ENCODE results near the gene SLC6A9. TPM values are rescaled to one million over a fixed set of nuclear protein-coding genes. Genes with fewer than 3 reads are reported as not detected.

The SLC6A9 gene
- total RNA-seq, 1 donor from 2014 or later, result 51.6 TPM

DNA sequence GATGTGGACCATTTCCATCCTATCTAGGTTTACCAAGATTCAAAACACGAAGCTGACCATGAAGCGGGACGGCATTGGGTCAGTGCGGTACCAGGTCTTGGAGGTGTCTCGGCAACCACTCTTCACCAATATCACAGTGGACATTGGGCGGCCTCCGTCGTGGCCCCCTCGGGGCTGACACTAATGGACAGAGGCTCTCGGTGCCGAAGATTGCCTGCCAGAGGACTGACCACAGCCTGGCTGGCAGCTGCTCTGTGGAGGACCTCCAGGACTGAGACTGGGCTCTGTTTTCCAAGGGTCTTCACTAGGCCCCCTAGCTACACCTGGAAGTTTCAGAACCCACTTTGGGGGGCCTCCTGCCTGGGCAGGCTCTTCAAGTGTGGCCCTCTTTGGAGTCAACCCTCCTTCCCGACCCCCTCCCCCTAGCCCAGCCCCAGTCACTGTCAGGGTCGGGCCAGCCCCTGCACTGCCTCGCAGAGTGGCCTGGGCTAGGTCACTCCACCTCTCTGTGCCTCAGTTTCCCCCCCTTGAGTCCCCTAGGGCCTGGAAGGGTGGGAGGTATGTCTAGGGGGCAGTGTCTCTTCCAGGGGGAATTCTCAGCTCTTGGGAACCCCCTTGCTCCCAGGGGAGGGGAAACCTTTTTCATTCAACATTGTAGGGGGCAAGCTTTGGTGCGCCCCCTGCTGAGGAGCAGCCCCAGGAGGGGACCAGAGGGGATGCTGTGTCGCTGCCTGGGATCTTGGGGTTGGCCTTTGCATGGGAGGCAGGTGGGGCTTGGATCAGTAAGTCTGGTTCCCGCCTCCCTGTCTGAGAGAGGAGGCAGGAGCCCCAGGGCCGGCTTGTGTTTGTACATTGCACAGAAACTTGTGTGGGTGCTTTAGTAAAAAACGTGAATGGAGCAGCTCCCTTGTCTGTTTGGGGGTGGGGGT, 40.7 kb downstream of the SLC6A9 start:
- Mint-ChIP-seq H3K27ac (ENCODE audit: unreplicated experiment) (peak overlapping the region; percentile 82), H3K9me3 (ENCODE audit: unreplicated experiment) (no peaks in the 10 kb centered on the region), H3K36me3 (ENCODE audit: unreplicated experiment) (peaks cover 2% of the 10 kb centered on the region), H3K4me3 (ENCODE audit: unreplicated experiment) (peak overlapping the region; percentile 91), H3K4me1 (ENCODE audit: unreplicated experiment) (peaks cover 18% of the 10 kb centered on the region), H3K27me3 (ENCODE audit: unreplicated experiment) (no peaks in the 10 kb centered on the region)
- no peak for DNase-seq (ENCODE audit: extremely low spot score, unreplicated experiment)
- TF ChIP-seq CTCF (IDR thresholded peaks at IDR 0.05), result no peak

- Mint-ChIP-seq H3K4me3 (ENCODE audit: unreplicated experiment) (no peak overlapping the region), H3K36me3 (ENCODE audit: unreplicated experiment) (peaks cover 3% of the 10 kb centered on the region), H3K27ac (ENCODE audit: unreplicated experiment) (no peak overlapping the region), H3K27me3 (ENCODE audit: unreplicated experiment) (no peaks in the 10 kb centered on the region), H3K9me3 (ENCODE audit: unreplicated experiment) (no peaks in the 10 kb centered on the region), H3K4me1 (ENCODE audit: unreplicated experiment) (peaks cover 23% of the 10 kb centered on the region)
- no peak for DNase-seq (ENCODE audit: extremely low spot score, unreplicated experiment)
- no peak for TF ChIP-seq CTCF (IDR thresholded peaks at IDR 0.05)
Measured at GRCh38 chr1:43987159-43987902, 43.9 kb downstream of the SLC6A9 start.

DNA sequence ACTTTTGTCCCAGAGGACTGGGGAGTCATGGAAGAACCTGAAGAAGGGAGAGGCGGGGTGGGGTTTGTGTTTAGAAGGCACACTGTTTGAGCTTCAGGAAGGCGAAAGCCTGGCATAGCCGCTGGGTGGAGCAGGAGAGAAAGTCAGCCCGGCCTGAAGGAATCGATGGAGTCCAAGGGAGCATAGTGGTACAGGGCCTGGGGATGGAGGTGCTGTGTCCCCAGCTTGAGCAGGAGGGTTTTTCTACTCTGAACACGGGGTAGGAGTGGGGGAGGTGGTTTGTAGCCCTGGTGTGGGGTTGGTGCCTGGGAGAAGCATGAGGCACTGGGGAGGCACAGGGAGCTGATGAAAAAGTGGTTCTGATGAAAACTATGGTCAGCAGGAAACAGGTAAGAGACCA, 44.5 kb downstream of the SLC6A9 start:
- H3K4me1 Mint-ChIP-seq (ENCODE audit: unreplicated experiment), result peaks cover 18% of the 10 kb centered on the region
- no peaks in the 10 kb centered on the region for H3K9me3 Mint-ChIP-seq (ENCODE audit: unreplicated experiment)
- DNase-seq (ENCODE audit: extremely low spot score, unreplicated experiment), result no peak
- TF ChIP-seq CTCF (IDR thresholded peaks at IDR 0.05), result no peak
- H3K4me3 Mint-ChIP-seq (ENCODE audit: unreplicated experiment), result no peak overlapping the region
- H3K36me3 Mint-ChIP-seq (ENCODE audit: unreplicated experiment), result peaks cover 3% of the 10 kb centered on the region
- H3K27me3 Mint-ChIP-seq (ENCODE audit: unreplicated experiment), result no peaks in the 10 kb centered on the region
- no peak overlapping the region for H3K27ac Mint-ChIP-seq (ENCODE audit: unreplicated experiment)

DNA sequence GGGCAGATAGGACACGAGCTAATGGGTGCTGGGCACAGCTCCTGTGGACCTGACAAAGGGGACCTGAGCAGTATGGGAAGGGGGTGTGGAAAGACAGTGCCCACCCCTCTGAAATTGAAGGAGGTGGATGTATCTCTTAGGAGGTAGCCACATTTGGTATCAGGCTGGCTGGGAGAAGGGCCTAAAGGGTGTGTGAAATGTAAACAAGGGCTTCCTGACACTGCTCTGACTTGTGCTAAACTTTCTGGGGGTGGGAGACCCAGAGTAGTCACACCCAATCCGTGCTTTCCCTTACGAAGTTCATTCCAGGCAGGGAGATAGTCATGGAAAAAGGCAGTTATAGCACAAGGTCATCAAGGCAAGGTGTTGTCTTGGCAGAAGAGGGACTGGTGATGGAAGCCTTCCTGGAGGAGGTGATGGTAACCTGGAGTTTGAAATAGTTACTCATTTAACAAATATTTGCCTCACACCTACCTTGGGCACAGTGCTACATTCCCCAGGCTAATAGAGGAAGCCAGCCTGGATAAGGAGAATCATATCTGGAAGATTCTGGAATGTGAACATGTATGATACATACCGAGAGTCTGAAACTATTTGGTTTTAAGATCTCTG, 45.2 kb downstream of the SLC6A9 start:
- no peak for TF ChIP-seq CTCF (IDR thresholded peaks at IDR 0.05)
- Mint-ChIP-seq H3K9me3 (ENCODE audit: unreplicated experiment) (no peaks in the 10 kb centered on the region), H3K4me3 (ENCODE audit: unreplicated experiment) (no peak overlapping the region), H3K27ac (ENCODE audit: unreplicated experiment) (no peak overlapping the region), H3K27me3 (ENCODE audit: unreplicated experiment) (no peaks in the 10 kb centered on the region), H3K36me3 (ENCODE audit: unreplicated experiment) (peaks cover 3% of the 10 kb centered on the region), H3K4me1 (ENCODE audit: unreplicated experiment) (peaks cover 16% of the 10 kb centered on the region)
- DNase-seq (ENCODE audit: extremely low spot score, unreplicated experiment), result no peak

Measured in osteocyte (in vitro differentiated cells).